ENCODE measurements around the gene OR4D9. TPM values are rescaled to one million over a fixed set of nuclear protein-coding genes. Genes with fewer than 3 reads are reported as not detected.

OR4D9 gene
- total and polyA plus RNA-seq, 8 donors: under 0.01 TPM; not detected in 7

DNA sequence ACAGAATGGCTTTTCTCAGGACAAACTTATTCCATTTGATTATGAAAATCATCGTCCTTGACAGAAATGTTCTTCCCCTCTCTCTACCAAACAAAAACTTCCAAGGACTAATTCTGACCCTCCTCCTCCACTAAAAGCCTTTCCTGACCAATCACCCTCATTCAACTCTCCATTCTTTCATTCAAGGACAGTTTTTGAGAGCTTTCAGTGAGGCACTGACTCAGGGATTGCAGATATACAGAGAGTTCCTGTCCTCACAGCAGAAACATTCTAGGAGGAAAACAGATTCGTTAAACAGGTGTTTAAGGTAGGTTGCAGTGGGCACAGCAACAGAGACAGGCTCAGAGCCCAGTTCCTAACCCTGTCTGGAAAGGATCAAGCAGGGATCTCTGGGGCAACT lies 41.5 kb downstream of the OR4D9 start:
- H3K4me1 ChIP-seq: peaks cover 0 to 51% (median 22%) of the 10 kb centered on the region in 4 donors
- DNase-seq: no peak
- intact Hi-C loops (cut with DNase I; ENCODE audit: low total_unique reads): no loop called here
- no peaks in the 10 kb centered on the region for H3K27me3 ChIP-seq
- no peaks in the 10 kb centered on the region for H3K9me3 ChIP-seq
- no peak overlapping the region for H3K4me3 ChIP-seq
- H3K36me3 ChIP-seq: no peaks in the 10 kb centered on the region
- 44 to 64% (median 57%) methylated on average over 2 of the region's 2 CpGs for WGBS, 5 donors
- TF ChIP-seq EP300 (IDR thresholded peaks at IDR 0.05) (no peak), POLR2AphosphoS5 (IDR thresholded peaks at IDR 0.05) (no peak), POLR2A (IDR thresholded peaks at IDR 0.05) (no peak), CTCF (IDR thresholded peaks at IDR 0.05) (no peak)
- peak overlapping the region in 2 of 5 donors; percentile 8 to 41 for H3K27ac ChIP-seq

DNA sequence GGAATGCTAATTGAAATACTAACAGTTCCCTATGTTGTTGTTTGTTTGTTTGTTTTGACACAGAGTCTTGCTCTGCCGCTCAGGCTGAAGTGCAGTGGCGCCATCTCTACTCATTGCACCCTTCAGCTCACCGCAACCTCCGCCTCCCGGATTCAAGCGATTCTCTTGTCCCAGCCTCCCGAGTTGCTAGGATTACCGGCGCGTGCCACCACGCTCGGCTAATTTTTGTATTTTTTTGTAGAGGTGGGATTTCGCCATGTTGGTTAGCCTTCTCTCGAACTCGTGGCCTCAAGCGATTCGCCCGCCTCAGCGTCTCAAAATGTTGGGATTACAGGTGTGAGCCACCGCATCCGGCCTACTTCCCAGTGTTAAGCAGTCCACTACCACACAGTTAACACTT lies 42.0 kb downstream of the OR4D9 start:
- no peak for DNase-seq
- H3K4me1 ChIP-seq: peaks cover 0 to 53% (median 25%) of the 10 kb centered on the region in 4 donors
- intact Hi-C loops (cut with DNase I; ENCODE audit: low total_unique reads): no loop called here
- TF ChIP-seq POLR2AphosphoS5 (IDR thresholded peaks at IDR 0.05): no peak
- TF ChIP-seq POLR2A (IDR thresholded peaks at IDR 0.05): no peak
- TF ChIP-seq EP300 (IDR thresholded peaks at IDR 0.05): no peak
- H3K27me3 ChIP-seq: no peaks in the 10 kb centered on the region
- H3K4me3 ChIP-seq: no peak overlapping the region
- H3K27ac ChIP-seq: peak overlapping the region in 1 of 5 donors; percentile 41
- H3K36me3 ChIP-seq: no peaks in the 10 kb centered on the region
- H3K9me3 ChIP-seq: no peaks in the 10 kb centered on the region
- 95 to 98% (median 97%) methylated on average over 21 of the region's 21 CpGs for WGBS, 5 donors

- peak overlapping the region; percentile 31 to 38 (median 33) for H3K4me3 ChIP-seq
- 39 to 48% (median 44%) methylated on average over 17 of the region's 17 CpGs for WGBS, 5 donors
- no peak for DNase-seq
- H3K27me3 ChIP-seq: no peaks in the 10 kb centered on the region
- H3K27ac ChIP-seq: peak overlapping the region in 4 of 5 donors; percentile 49 to 78 (median 56)
- TF ChIP-seq EP300 (IDR thresholded peaks at IDR 0.05): no peak
- no peak for TF ChIP-seq CTCF (IDR thresholded peaks at IDR 0.05)
- TF ChIP-seq POLR2A (IDR thresholded peaks at IDR 0.05): no peak
- TF ChIP-seq POLR2AphosphoS5 (IDR thresholded peaks at IDR 0.05): no peak
- intact Hi-C loops (cut with DNase I; ENCODE audit: low total_unique reads): no loop called here
- no peaks in the 10 kb centered on the region for H3K36me3 ChIP-seq
- H3K9me3 ChIP-seq: no peaks in the 10 kb centered on the region
- H3K4me1 ChIP-seq: peaks cover 3 to 41% (median 23%) of the 10 kb centered on the region in 4 donors
Measured at GRCh38 chr11:59555601-59556114, 44.3 kb downstream of the OR4D9 start.

DNA sequence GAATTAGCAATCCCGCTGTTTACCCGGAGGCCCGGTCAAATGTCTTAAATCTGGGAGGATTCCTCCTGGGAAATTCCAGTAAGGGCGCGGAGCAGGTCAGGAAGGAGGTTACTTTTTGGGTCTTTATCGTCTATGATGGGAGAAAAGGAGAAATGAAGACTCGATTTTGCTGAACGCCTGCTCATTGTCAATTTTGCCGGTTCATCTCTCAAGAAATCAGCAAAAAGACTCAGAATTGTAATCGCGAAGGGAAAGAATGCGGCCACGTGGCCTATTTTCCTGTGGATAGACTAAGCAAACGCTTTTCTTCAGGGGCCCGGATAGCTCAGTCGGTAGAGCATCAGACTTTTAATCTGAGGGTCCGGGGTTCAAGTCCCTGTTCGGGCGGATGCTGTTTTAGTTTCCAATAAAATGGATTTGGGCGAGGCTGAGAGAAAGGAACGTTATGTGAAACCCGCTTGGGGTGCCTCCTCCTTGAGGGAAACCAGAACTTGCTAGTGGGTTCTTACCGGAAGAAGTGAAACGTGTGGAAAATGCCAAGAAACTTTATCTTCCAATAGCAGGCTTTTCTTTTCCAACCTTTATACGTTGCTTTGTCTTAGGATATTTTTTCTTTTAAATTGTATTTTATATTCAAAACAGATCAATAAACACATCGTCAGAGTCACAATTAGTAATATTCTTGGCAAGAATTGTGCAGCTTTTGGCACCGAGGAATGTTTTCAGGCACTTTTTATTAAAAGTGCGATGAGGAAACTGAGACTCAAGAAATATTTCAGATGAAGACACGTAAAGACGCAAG lies 45.0 kb downstream of the OR4D9 start:
- no peaks in the 10 kb centered on the region for H3K9me3 ChIP-seq
- no peaks in the 10 kb centered on the region for H3K36me3 ChIP-seq
- H3K27ac ChIP-seq: peak overlapping the region in 4 of 5 donors; percentile 49 to 78 (median 56)
- H3K4me1 ChIP-seq: peaks cover 6 to 40% (median 25%) of the 10 kb centered on the region in 4 donors
- TF ChIP-seq POLR2A (IDR thresholded peaks at IDR 0.05) (no peak), POLR2AphosphoS5 (IDR thresholded peaks at IDR 0.05) (no peak), CTCF (IDR thresholded peaks at IDR 0.05) (no peak), EP300 (IDR thresholded peaks at IDR 0.05) (no peak)
- WGBS, 5 donors: 15 to 21% (median 18%) methylated on average over 30 of the region's 30 CpGs
- no peaks in the 10 kb centered on the region for H3K27me3 ChIP-seq
- H3K4me3 ChIP-seq: peak overlapping the region; percentile 31 to 38 (median 33)
- peak in 1 of 2 donors; percentile 83 for DNase-seq
- intact Hi-C loops (cut with DNase I; ENCODE audit: low total_unique reads): no loop called here

Data from stomach (tissue), 9 donors.